GM18867 (cell line): Measurements from ENCODE around the gene PCCB.
"Not testable (repeated sequence)": the region's sequence is repeated elsewhere in the genome, so short reads cannot be mapped to it uniquely, and the experiment has no call there.

Source experiments
- ATAC-seq: cut with Tn5 transposase; IDR thresholded peaks from one replicate; pipeline ENCODE4 v1.9.1; 2021; ENCODE audit warnings: mild to moderate bottlenecking, moderate library complexity; ENCODE audit not compliant: unreplicated experiment

The PCCB gene

GRCh38 chr3:136250059-136250902 lies at the start of gene PCCB:
PCCB (plus strand) TSS chr3:136250340; CDS start chr3:136250376, 36 bp downstream.
- ATAC-seq = peak; percentile 97

GRCh38 chr3:136207489-136208115 lies 42.5 kb upstream of the PCCB start:
- no peak for ATAC-seq

GRCh38 chr3:136209921-136210320 lies 40.2 kb upstream of the PCCB start:
- no peak for ATAC-seq

- no peak for ATAC-seq
Measured at GRCh38 chr3:136211547-136211946, 38.6 kb upstream of the PCCB start.

GRCh38 chr3:136222746-136223145 lies 27.4 kb upstream of the PCCB start:
- not testable (repeated sequence) for ATAC-seq

GRCh38 chr3:136232413-136232812 lies 17.7 kb upstream of the PCCB start:
- ATAC-seq = no peak

- ATAC-seq = no peak
Measured at GRCh38 chr3:136235545-136235944, 14.6 kb upstream of the PCCB start.

GRCh38 chr3:136236109-136236508 lies 14.0 kb upstream of the PCCB start:
- ATAC-seq = no peak

- no peak for ATAC-seq
Measured at GRCh38 chr3:136237103-136237502, 13.0 kb upstream of the PCCB start.

- ATAC-seq = no peak
Measured at GRCh38 chr3:136237961-136238649, 12.0 kb upstream of the PCCB start.

- no peak for ATAC-seq
Measured at GRCh38 chr3:136239094-136239493, 11.0 kb upstream of the PCCB start.

GRCh38 chr3:136245691-136246090 lies 4.4 kb upstream of the PCCB start:
- no peak for ATAC-seq

GRCh38 chr3:136247436-136247835 lies 2.7 kb upstream of the PCCB start:
- no peak for ATAC-seq

- ATAC-seq = no peak
Measured at GRCh38 chr3:136247855-136248590, 2.1 kb upstream of the PCCB start.

- ATAC-seq = no peak
Measured at GRCh38 chr3:136249091-136249490, 1.0 kb upstream of the PCCB start.

GRCh38 chr3:136249593-136249992 lies 547 bp upstream of the PCCB start:
- ATAC-seq = no peak

- ATAC-seq = peak; percentile 38
Measured at GRCh38 chr3:136250903-136251460, 842 bp downstream of the PCCB start.

GRCh38 chr3:136251511-136251910 lies 1.4 kb downstream of the PCCB start:
- ATAC-seq = no peak

- ATAC-seq = no peak
Measured at GRCh38 chr3:136255672-136256406, 5.7 kb downstream of the PCCB start.

- ATAC-seq = no peak
Measured at GRCh38 chr3:136258199-136258598, 8.1 kb downstream of the PCCB start.
